ENCODE results near the gene DHX38. TPM values are rescaled to one million over a fixed set of nuclear protein-coding genes. Genes with fewer than 3 reads are reported as not detected.
"Not testable (repeated sequence)": the region's sequence is repeated elsewhere in the genome, so short reads cannot be mapped to it uniquely, and the experiment has no call there.

Gene DHX38
- total and polyA plus RNA-seq, 4 donors: 13.9 to 40.9 (median 22.7) TPM

- H3K27ac ChIP-seq (ENCODE audit: low read depth in 1 of 2, low read length in 2 of 2); H3K9me3 ChIP-seq (ENCODE audit: control insufficient read depth in 4 of 4, low read length in 3 of 4); H3K4me1 ChIP-seq (ENCODE audit: control insufficient read depth in 4 of 4, insufficient read depth in 4 of 4, low read length in 3 of 4); H3K4me3 ChIP-seq (ENCODE audit: low read depth in 1 of 3, low read length in 3 of 3); DNase-seq (ENCODE audit: low spot score); H3K9ac ChIP-seq (ENCODE audit: low read depth in 1 of 2, low read length in 2 of 2); H3K27me3 ChIP-seq (ENCODE audit: control insufficient read depth in 4 of 4, insufficient read depth in 4 of 4, low read length in 3 of 4): not testable (repeated sequence)
- WGBS: 95% methylated on average over 2 of the region's 5 CpGs
- TF ChIP-seq HNF4A (conservative IDR thresholded peaks at IDR 0.05): peak in 1 of 2 donors; percentile 18
- peaks cover 0 to 27% (median 20%) of the 10 kb centered on the region in 4 donors for H3K36me3 ChIP-seq (ENCODE audit: control insufficient read depth in 4 of 4, insufficient read depth in 3 of 4, low read depth in 1 of 4, low read length in 3 of 4)
Measured at GRCh38 chr16:72076991-72077706, 16.5 kb upstream of the DHX38 start.

GRCh38 chr16:72083778-72084404 lies 9.8 kb upstream of the DHX38 start:
- no peak for DNase-seq (ENCODE audit: low spot score)
- Histone ChIP-seq H3K9ac (ENCODE audit: low read depth in 1 of 2, low read length in 2 of 2) (no peak overlapping the region), H3K36me3 (ENCODE audit: control insufficient read depth in 4 of 4, insufficient read depth in 3 of 4, low read depth in 1 of 4, low read length in 3 of 4) (peaks cover 8 to 40% (median 30%) of the 10 kb centered on the region in 4 donors), H3K4me1 (ENCODE audit: control insufficient read depth in 4 of 4, insufficient read depth in 4 of 4, low read length in 3 of 4) (peaks cover 0 to 9% (median 8%) of the 10 kb centered on the region in 4 donors), H3K27ac (ENCODE audit: low read depth in 1 of 2, low read length in 2 of 2) (no peak overlapping the region), H3K4me3 (ENCODE audit: low read depth in 1 of 3, low read length in 3 of 3) (no peak overlapping the region), H3K9me3 (ENCODE audit: control insufficient read depth in 4 of 4, low read length in 3 of 4) (peaks cover 0 to 6% (median 3%) of the 10 kb centered on the region in 4 donors), H3K27me3 (ENCODE audit: control insufficient read depth in 4 of 4, insufficient read depth in 4 of 4, low read length in 3 of 4) (no peaks in the 10 kb centered on the region)
- 21% methylated on average over 3 of the region's 3 CpGs for WGBS
- TF ChIP-seq GABPA (IDR thresholded peaks at IDR 0.05 in 1 of 2, conservative IDR thresholded peaks at IDR 0.05 in 1 of 2) (peak in 1 of 2 donors; percentile 23), CTCF (IDR thresholded peaks at IDR 0.05; ENCODE audit: low read depth, low read length, missing input control) (no peak), YY1 (IDR thresholded peaks at IDR 0.05) (peak; percentile 59), NR2F2 (IDR thresholded peaks at IDR 0.05) (no peak), RXRA (IDR thresholded peaks at IDR 0.05) (peak in 1 of 2 donors; percentile 31), HNF4A (conservative IDR thresholded peaks at IDR 0.05) (peak; percentile 86 to 87), FOXA1 (IDR thresholded peaks at IDR 0.05) (no peak), ZBTB33 (IDR thresholded peaks at IDR 0.05) (peak; percentile 23), TAF1 (conservative IDR thresholded peaks at IDR 0.05) (no peak), RAD21 (IDR thresholded peaks at IDR 0.05) (peak in 1 of 2 donors; percentile 13), SP1 (IDR thresholded peaks at IDR 0.05) (peak; percentile 66), HNF4G (IDR thresholded peaks at IDR 0.05) (peak; percentile 70)

- H3K27me3 ChIP-seq (ENCODE audit: control insufficient read depth in 4 of 4, insufficient read depth in 4 of 4, low read length in 3 of 4): no peaks in the 10 kb centered on the region
- TF ChIP-seq HNF4A (conservative IDR thresholded peaks at IDR 0.05): no peak
- TF ChIP-seq ATF3 (IDR thresholded peaks at IDR 0.05): no peak
- no peak for TF ChIP-seq RAD21 (IDR thresholded peaks at IDR 0.05)
- TF ChIP-seq RXRA (IDR thresholded peaks at IDR 0.05): no peak
- TF ChIP-seq TAF1 (conservative IDR thresholded peaks at IDR 0.05): no peak
- no peak for TF ChIP-seq NR2F2 (IDR thresholded peaks at IDR 0.05)
- TF ChIP-seq FOXA2 (IDR thresholded peaks at IDR 0.05): no peak
- no peak for TF ChIP-seq REST (IDR thresholded peaks at IDR 0.05)
- peaks cover 0 to 6% (median 3%) of the 10 kb centered on the region in 4 donors for H3K9me3 ChIP-seq (ENCODE audit: control insufficient read depth in 4 of 4, low read length in 3 of 4)
- DNase-seq (ENCODE audit: low spot score): no peak
- H3K4me3 ChIP-seq (ENCODE audit: low read depth in 1 of 3, low read length in 3 of 3): no peak overlapping the region
- no peak overlapping the region for H3K27ac ChIP-seq (ENCODE audit: low read depth in 1 of 2, low read length in 2 of 2)
- H3K36me3 ChIP-seq (ENCODE audit: control insufficient read depth in 4 of 4, insufficient read depth in 3 of 4, low read depth in 1 of 4, low read length in 3 of 4): peaks cover 11 to 46% (median 36%) of the 10 kb centered on the region in 4 donors
- H3K9ac ChIP-seq (ENCODE audit: low read depth in 1 of 2, low read length in 2 of 2): no peak overlapping the region
- WGBS: 99% methylated on average over 10 of the region's 10 CpGs
- peaks cover 0 to 9% (median 8%) of the 10 kb centered on the region in 4 donors for H3K4me1 ChIP-seq (ENCODE audit: control insufficient read depth in 4 of 4, insufficient read depth in 4 of 4, low read length in 3 of 4)
Measured at GRCh38 chr16:72084445-72084844, 9.2 kb upstream of the DHX38 start.
